Coronary artery (tissue), 2 donors: ENCODE data around the gene BLCAP.

Source experiments
- DNase-seq: peaks from one replicate; pipeline ENCODE4 v3.0.0-alpha.2; 2017; ENCODE audit warnings: low spot score
- H3K27ac ChIP-seq, 2 donors: fragments of 200-600 bp; sonication (generic); one replicate each; pipeline ENCODE4 v1.5.1; 2016 to 2019
- H3K4me3 ChIP-seq: fragments of 200-600 bp; sonication (generic); 2 replicates; pipeline ENCODE4 v1.5.1; 2016; ENCODE audit warnings: mild to moderate bottlenecking, moderate library complexity
- TF ChIP-seq, protein P1 (sequence below): fragments of 200-600 bp; sonication (generic); IDR thresholded peaks from one replicate; pipeline ENCODE4 v1.5.1; 2019; ENCODE audit warnings: antibody characterized with exemption

Gene BLCAP

DNA sequence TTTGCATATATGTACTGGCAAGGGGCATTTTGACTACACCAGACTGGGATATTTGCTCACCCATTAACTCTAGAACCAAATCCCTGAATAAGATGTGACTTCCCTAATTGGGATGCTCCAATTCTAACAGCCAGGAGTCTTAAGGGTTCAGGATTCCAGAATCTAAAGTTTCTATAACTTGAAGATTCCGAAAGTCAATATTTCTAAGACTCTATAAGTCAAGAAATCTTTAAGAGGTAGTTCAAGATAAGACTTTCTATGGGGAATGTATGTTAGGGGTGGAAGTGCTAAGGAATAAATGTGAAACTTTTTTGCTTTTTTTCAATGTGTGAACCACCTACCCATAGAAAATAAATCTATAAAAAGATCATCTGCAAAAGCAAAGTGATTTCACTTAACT is 42.7 kb upstream of the BLCAP start:
- TF ChIP-seq, protein P1, sequence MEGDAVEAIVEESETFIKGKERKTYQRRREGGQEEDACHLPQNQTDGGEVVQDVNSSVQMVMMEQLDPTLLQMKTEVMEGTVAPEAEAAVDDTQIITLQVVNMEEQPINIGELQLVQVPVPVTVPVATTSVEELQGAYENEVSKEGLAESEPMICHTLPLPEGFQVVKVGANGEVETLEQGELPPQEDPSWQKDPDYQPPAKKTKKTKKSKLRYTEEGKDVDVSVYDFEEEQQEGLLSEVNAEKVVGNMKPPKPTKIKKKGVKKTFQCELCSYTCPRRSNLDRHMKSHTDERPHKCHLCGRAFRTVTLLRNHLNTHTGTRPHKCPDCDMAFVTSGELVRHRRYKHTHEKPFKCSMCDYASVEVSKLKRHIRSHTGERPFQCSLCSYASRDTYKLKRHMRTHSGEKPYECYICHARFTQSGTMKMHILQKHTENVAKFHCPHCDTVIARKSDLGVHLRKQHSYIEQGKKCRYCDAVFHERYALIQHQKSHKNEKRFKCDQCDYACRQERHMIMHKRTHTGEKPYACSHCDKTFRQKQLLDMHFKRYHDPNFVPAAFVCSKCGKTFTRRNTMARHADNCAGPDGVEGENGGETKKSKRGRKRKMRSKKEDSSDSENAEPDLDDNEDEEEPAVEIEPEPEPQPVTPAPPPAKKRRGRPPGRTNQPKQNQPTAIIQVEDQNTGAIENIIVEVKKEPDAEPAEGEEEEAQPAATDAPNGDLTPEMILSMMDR: no peak
- Histone ChIP-seq H3K4me3 (no peak overlapping the region), H3K27ac (no peak overlapping the region)
- no peak for DNase-seq

DNA sequence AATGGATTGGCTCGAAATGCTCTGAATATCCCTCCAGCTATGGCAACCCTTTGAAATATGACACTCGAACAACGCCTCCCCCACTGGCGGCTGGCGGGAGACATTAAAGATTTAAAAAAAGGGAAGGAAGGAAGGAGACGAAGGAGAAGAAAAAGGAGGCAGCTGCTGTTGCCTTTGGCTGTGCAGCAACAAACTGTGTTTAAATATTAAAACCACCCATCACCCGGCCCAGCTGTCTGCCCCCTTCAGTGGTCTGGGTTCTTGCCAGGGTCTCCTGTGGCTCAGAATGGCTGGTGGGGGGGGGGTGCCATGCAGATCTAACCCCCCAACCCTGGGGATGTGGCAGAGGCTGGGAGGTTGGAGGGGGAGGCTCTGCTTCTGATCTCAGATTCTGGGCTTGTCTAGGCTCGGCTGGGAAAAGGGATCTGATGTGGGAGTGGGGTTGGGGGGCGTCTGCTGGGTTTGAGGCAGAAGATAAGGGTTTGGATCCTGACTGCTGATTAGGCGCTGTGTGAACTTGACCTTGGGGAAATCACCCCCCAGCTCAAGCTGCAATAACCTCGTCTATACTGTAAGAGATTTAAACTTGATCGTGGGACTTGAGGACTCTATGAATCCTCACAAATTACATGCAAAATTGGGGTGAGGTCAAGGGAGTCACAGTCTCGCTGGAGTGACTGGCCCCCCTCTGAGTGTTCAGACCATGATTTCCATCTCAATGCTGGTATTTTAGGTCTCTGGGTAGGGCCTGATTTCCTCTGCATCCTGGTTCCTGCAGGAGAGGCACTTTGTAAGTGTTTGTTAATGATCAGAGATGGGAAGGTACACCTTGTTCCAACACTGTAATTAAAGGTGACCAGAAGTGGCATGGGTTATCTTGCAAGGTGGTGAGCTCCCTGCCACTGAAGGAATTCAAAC is 40.3 kb upstream of the BLCAP start:
- H3K27ac ChIP-seq: no peak overlapping the region
- no peak for DNase-seq
- TF ChIP-seq, protein P1: no peak
- no peak overlapping the region for H3K4me3 ChIP-seq

DNA sequence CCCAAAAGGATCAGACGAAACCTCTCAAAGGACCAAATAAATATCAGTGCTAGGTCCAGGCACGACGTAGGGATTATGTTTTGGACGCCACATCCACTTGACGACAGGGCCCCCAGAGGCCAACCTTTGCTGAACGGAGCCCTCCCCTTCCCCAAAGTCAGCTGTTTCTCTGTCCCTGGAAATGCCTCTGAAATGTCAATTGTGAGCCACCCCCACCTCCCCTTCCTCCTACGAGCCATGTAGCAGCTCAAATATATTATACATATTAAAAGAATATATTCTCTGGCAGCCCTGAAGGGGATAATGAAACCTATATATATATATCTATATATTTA is 39.6 kb upstream of the BLCAP start:
- Histone ChIP-seq H3K4me3 (no peak overlapping the region), H3K27ac (no peak overlapping the region)
- DNase-seq: no peak
- TF ChIP-seq, protein P1: no peak

DNA sequence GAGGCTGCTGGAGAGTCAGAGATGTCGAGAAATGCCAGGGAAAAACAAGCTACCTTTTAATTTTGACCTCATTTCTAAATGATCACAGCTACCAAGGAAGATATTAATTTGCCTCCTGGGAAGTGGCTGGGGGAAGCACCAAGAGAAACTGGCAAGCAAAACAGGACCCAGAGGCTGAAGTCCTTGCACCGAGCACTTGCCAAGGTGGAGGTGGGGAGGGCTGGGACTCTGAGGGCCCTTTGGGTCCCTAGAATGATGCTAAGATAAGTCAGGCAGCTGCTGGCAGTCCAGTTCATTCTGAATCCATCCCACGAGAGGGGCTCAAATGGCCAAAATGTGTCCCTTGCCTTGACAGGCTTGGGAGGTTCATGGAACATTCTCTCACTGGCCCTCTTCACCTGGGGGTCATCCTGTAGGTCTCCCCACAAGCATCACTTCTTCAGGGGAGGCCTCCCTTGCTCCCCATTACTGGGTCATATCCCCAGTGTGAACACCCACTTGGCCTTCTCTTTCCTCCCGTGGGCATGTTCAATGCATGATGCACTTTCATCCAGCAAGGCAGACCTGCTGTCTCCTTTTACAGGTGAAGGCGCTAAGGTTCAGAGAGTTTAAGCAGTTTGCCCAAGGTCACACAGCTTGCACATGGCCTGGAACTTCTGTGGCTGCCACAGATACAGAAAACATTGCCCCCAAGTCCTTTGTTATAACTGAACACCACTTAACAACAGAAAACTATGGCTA is 39.1 kb upstream of the BLCAP start:
- TF ChIP-seq, protein P1: no peak
- H3K4me3 ChIP-seq: no peak overlapping the region
- H3K27ac ChIP-seq: no peak overlapping the region
- no peak for DNase-seq

DNA sequence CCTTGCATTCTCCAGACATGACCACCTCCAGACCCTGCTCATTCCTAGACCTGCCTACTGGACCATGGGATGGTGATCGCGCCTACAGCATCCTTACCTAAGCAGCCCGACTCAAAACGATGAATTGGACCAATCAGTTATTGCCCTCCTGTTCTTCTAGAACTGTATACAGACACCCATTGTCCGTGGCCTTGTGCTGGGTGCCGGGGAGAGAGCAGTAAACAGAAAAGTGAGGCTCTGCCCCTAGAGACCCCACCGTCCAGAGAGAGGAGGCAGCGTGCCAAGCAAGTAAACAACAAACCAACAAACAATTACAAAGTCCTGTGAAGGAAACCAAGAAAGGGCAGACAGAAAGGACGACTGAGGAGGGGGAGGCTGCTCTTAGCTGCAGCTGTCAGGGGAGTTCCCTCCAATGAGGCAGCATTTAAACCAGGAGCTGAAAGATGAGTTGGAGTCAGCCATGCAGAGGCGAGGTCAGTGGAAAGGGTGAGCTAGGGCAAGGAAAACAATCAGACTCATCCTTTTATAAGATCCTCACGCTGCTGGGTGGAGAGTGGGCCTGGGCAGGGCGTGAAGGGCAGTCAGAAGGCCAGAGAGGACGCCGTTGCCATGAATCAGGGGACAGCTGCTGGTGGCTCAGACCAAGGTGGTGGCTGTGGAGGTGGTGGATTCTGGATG is 37.6 kb upstream of the BLCAP start:
- no peak overlapping the region for H3K27ac ChIP-seq

DNA sequence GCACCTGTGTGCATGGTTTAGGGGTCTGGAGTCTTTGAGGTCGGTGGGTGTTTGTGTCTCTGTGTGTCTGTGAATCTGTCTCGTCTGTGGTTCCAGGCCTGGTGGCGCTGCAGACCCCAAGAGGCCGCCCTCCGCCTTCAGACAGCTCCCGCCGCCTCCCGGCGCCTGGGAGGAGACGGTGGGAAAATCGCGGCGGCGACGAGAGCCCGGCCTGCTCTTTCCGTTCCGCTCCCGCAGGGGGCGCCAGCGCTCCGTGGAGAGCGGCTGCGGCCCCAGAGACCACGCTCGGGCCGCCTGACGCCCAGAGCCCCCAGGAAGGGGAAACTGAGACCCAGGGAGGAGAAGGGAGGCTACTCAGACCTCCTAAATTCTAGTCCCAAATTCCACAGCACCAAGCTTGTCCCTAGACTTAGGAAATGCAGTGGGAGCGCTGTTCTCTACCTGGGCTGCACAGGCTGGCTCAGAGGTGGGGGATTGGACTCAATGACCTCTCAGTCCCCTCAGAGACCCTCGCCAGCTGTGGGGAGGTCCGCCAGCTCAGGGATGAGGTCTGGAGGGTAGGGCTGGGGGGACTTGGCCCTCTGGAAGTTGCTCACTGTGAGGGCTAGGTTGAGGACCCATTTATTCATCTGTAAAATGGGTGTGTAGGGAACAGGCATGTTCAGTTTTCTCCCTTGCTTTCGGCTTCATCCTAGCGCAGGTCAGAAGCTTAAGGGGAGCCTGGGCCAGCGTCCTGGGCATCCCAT is 36.9 kb upstream of the BLCAP start:
- no peak for DNase-seq
- Histone ChIP-seq H3K27ac (no peak overlapping the region), H3K4me3 (peak overlapping the region; percentile 2)
- TF ChIP-seq, protein P1: peak; percentile 90

More for the DNA sequence above, 37.6 kb upstream of the BLCAP start:
- no peak overlapping the region for H3K4me3 ChIP-seq
- no peak for DNase-seq
- TF ChIP-seq, protein P1: no peak
